HL-60 (cell line): ENCODE results near the gene TJP3.

Experiments used
- GABPA ChIP-seq: IDR thresholded peaks from 2 replicates; pipeline ENCODE4 v1.6.1; 2012; ENCODE audit warnings: low read depth
- POLR2AphosphoS5 ChIP-seq: IDR thresholded peaks from 2 replicates; pipeline ENCODE4 v1.6.1; 2012; ENCODE audit warnings: low read depth
- TF ChIP-seq, protein P1 (sequence below): IDR thresholded peaks from one replicate; pipeline ENCODE4 v1.5.1; 2011; ENCODE audit warnings: low read length, control low read depth, inconsistent platforms; ENCODE audit not compliant: insufficient read depth

DNA sequence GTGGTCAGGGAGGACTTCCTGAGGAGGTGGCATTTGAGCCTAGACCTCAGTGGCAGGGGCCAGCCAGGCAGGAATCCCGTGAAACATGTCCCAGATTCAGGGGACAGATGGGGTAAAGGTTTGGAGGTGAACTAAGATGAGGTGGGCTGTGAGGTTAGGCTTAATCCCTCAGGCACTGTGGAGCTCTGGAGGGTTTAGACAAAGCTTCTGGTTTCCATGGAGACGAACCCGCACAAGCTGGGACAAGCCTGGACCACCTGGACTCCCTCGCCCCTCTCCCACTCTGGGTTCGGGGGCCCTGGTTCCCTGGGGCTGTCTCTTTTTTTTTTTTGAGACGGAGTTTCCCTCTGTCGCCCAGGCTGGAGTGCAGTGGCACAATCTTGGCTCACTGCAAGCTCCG, 15.7 kb downstream of the TJP3 start:
- TF ChIP-seq, protein P1, sequence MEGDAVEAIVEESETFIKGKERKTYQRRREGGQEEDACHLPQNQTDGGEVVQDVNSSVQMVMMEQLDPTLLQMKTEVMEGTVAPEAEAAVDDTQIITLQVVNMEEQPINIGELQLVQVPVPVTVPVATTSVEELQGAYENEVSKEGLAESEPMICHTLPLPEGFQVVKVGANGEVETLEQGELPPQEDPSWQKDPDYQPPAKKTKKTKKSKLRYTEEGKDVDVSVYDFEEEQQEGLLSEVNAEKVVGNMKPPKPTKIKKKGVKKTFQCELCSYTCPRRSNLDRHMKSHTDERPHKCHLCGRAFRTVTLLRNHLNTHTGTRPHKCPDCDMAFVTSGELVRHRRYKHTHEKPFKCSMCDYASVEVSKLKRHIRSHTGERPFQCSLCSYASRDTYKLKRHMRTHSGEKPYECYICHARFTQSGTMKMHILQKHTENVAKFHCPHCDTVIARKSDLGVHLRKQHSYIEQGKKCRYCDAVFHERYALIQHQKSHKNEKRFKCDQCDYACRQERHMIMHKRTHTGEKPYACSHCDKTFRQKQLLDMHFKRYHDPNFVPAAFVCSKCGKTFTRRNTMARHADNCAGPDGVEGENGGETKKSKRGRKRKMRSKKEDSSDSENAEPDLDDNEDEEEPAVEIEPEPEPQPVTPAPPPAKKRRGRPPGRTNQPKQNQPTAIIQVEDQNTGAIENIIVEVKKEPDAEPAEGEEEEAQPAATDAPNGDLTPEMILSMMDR = no peak
- no peak for TF ChIP-seq GABPA
- no peak for TF ChIP-seq POLR2AphosphoS5
